Choroid plexus epithelial cell (primary cell): ENCODE measurements around the gene ASPHD2.
"Not testable (repeated sequence)": the region's sequence is repeated elsewhere in the genome, so short reads cannot be mapped to it uniquely, and the experiment has no call there.

ENCODE experiments used
- DNase-seq: peaks from one replicate; pipeline ENCODE4 v3.0.0-alpha.2; 2010; ENCODE audit warnings: low read depth
- H3K4me3 ChIP-seq: 2 replicates; pipeline ENCODE4 v1.5.1; 2011; ENCODE audit warnings: low read depth, mild to moderate bottlenecking, control low read depth, low read length, moderate library complexity
- TF ChIP-seq, protein P1 (sequence below): conservative IDR thresholded peaks from 2 replicates; pipeline ENCODE4 v1.5.1; 2011; ENCODE audit warnings: low read depth, mild to moderate bottlenecking, control low read depth, inconsistent platforms, low read length, moderate library complexity

Gene ASPHD2

DNA sequence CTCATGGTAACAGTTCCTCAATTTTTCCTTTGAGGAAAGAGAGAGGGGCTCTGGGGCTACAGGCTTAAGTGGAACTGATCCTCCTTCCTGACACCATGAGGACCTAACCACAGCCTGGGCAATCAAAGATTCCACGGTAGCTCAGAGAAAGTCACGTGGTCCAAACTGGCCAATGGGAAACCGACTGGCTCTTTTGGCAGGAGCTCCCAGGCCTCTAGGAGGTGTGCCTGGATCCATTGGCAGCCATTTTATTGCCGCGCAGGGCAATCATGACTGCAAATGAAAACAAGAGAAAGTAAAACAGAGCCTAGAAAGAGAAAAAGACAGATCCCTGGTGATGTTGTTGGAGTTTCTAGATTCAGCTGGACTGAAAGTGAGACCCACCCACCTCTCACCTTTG lies 27.3 kb upstream of the ASPHD2 start:
- DNase-seq = no peak
- H3K4me3 ChIP-seq = no peak overlapping the region
- TF ChIP-seq, protein P1, sequence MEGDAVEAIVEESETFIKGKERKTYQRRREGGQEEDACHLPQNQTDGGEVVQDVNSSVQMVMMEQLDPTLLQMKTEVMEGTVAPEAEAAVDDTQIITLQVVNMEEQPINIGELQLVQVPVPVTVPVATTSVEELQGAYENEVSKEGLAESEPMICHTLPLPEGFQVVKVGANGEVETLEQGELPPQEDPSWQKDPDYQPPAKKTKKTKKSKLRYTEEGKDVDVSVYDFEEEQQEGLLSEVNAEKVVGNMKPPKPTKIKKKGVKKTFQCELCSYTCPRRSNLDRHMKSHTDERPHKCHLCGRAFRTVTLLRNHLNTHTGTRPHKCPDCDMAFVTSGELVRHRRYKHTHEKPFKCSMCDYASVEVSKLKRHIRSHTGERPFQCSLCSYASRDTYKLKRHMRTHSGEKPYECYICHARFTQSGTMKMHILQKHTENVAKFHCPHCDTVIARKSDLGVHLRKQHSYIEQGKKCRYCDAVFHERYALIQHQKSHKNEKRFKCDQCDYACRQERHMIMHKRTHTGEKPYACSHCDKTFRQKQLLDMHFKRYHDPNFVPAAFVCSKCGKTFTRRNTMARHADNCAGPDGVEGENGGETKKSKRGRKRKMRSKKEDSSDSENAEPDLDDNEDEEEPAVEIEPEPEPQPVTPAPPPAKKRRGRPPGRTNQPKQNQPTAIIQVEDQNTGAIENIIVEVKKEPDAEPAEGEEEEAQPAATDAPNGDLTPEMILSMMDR = no peak

DNA sequence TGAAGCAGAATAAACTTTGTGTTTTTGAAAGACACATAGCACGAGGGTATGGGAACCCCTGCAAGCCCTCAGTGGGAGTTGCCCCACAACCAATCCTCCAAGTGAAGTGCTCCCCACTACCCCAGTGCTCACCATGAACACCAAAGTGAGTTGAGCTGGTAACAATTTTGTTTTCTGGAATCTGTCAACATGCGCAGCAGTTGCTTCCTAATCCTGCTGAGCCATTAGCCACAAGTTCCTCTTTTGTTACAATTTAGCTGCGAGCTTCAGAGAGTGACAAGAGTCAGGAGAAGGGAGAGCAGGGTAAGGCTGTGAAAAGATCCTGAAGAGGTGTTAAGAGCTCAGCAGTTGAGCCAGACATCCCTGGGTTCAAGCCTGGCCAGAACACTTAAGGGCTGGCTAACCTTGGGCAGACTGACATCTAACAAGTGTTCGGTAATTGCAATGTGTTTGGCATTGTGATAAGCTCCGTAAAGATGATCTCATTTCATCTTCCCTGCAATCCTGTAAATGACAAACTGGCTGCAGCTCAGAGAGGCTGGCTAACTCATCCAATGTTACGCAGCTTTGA lies 24.1 kb upstream of the ASPHD2 start:
- no peak overlapping the region for H3K4me3 ChIP-seq
- TF ChIP-seq, protein P1 = no peak
- DNase-seq = no peak

DNA sequence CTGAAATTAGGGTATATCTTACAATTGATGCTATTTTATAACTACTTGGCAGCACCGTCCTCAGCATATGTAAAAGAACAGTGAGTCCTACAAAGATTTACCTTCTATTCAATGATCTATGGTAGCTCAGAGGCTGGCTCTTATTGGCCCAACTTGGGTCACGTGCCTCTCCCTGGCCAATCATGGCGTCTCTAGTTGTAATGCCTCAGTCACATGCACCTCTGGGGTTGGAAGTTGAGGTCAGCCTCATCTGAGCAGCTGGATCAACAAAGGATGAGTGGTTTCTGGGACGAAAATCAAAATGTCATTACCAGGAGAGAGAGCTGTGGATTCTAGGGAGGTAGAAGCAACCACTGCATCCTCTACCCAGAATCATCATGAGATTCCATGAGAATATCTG lies 22.9 kb upstream of the ASPHD2 start:
- TF ChIP-seq, protein P1 = no peak
- DNase-seq = peak; percentile 34
- no peak overlapping the region for H3K4me3 ChIP-seq

DNA sequence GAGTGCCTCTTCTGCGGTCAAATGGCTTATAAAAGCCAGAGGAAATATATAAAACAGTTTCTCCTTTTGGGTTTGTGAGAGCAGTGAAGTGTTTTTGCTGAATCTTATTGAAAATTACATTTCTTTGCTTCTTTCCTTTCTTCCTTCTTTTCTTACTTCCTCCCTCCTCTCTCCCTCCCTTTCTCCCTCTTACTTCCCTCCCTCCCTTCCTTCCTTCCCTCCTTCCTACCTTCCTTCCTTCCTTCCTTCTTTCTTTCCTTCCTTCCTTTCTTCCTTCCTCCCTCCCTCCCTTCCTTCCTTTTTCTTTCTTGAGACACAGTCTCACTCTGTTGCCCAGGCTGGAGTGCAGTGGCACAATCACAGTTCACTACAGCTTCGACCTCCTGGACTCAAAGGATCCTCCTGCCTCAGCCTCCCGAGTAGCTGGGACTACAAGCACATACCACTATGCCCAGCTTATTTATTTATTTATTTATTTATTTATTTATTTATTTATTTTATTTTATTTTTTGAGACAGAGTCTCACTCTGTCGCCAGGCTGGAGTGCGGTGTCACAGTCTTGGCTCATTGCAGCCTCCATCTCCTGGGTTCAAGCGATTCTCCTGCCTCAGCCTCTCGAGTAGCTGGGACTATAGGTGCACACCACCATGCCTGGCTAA lies 20.4 kb upstream of the ASPHD2 start:
- not testable (repeated sequence) for DNase-seq

DNA sequence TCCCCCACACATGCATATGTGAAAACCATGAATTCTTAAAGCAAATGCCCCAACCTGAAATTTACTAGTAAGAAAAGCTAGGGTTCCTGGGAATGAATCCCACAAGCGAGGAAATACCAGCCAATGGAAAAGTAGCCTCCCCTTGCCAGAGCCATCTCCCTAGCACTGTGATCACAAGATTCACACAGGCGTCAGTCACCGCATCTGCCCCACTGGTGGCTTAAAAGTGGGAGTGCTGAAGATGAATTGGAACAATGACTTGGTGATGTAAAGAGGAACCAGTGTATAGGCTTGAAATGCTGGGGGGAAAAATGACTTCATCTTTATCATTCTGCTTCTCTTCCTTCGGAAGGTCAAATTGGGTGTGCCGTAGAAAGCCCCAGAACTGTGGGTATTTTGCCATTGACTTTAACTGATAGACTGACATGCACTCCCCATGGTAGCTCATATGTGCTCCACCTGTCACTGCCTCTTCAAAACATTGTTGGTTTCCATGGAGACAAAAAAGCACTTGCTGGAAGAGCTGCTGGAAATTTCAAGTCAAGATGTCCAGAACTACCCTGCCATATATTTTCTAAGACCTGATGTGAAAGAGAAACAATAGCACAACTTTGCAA lies 19.2 kb upstream of the ASPHD2 start:
- no peak overlapping the region for H3K4me3 ChIP-seq
- TF ChIP-seq, protein P1 = no peak
- DNase-seq = no peak

More for the DNA sequence above, 20.4 kb upstream of the ASPHD2 start:
- not testable (repeated sequence) for H3K4me3 ChIP-seq

DNA sequence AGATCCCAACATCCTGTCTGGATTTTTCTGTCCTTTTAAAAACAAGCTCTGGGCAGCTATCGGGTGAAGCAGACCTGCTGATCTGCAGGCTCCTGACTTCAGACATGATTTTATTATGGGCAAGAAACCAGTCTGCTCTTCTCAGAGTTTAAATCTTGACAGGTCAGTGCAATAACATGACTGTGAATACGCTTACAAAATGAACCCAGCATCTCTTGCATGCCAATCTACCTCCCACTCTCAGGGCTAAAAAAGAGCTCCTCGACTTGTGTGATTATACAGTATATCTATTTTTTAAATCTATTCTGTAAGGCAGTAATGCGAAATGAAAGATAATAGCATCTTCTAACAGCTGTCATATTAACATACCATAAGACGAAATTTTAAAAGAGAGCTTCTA lies 18.7 kb upstream of the ASPHD2 start:
- TF ChIP-seq, protein P1 = no peak
- no peak for DNase-seq
- no peak overlapping the region for H3K4me3 ChIP-seq

DNA sequence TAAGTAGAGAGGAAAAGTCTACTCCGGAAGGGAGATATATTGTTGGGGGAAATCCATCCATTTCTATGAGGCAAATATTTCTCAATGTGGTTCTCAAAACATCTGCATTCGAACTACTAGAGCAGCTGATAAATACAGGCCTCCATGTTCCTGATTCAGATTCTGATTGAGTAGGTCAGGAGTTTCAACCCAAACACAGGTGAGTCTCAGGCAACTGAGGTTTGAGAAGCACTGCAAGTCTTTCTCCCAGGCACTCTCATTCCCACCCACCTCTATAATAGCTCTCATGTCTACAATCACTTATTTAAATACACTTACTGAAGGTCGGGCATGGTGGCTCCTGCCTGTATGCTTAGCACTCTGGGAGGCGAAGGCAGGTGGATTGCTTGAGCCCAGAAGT lies 14.7 kb upstream of the ASPHD2 start:
- TF ChIP-seq, protein P1 = no peak
- DNase-seq = no peak
- no peak overlapping the region for H3K4me3 ChIP-seq
